IPS-20b (cell line): ENCODE data around the gene SMIM43.
"Not testable (repeated sequence)": the region's sequence is repeated elsewhere in the genome, so short reads cannot be mapped to it uniquely, and the experiment has no call there.

Experiments
- H3K27ac ChIP-seq: one replicate; pipeline ENCODE4 v1.5.1; 2013; ENCODE audit warnings: low read length
- H3K27me3 ChIP-seq: 2 replicates; pipeline ENCODE4 v1.6.1; 2013; ENCODE audit warnings: mild to moderate bottlenecking, low read length, inconsistent platforms; ENCODE audit not compliant: insufficient read depth
- H3K36me3 ChIP-seq: 2 replicates; pipeline ENCODE4 v1.6.1; 2013; ENCODE audit warnings: low read depth, mild to moderate bottlenecking, inconsistent platforms, low read length, moderate library complexity; ENCODE audit not compliant: insufficient read depth
- H3K4me1 ChIP-seq: 2 replicates; pipeline ENCODE4 v1.6.1; 2013; ENCODE audit warnings: mild to moderate bottlenecking, control low read depth, inconsistent platforms, low read length, moderate library complexity; ENCODE audit not compliant: insufficient read depth
- H3K4me3 ChIP-seq: 2 replicates; pipeline ENCODE4 v1.5.1; 2013; ENCODE audit warnings: mild to moderate bottlenecking, low read length, inconsistent platforms
- H3K9ac ChIP-seq: 2 replicates; pipeline ENCODE4 v1.6.1; 2013; ENCODE audit warnings: low read depth, mild to moderate bottlenecking, inconsistent platforms, low read length, moderate library complexity
- H3K9me3 ChIP-seq: 2 replicates; pipeline ENCODE4 v1.6.1; 2013; ENCODE audit warnings: mild to moderate bottlenecking, low read depth, low read length, inconsistent platforms; ENCODE audit not compliant: insufficient read depth

The SMIM43 gene

DNA sequence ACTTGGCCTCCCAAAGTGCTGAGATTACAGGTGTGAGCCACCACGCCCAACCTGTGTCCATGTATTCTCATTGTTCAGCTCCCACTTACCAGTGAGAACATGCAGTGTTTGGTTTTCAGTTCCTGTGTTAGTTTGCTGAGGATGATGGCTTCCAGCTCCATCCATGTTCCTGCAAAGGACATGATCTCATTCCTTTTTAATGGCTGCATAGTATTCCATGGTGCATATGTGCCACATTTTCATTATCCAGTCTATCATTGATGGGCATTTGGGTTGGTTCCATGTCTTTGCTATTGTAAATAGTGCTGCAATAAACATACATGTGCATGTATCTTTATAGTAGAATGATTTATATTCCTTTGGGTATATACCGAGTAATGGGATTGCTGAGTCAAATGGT, 35.2 kb downstream of the SMIM43 start:
- not testable (repeated sequence) for H3K27ac ChIP-seq, H3K4me3 ChIP-seq, H3K27me3 ChIP-seq

DNA sequence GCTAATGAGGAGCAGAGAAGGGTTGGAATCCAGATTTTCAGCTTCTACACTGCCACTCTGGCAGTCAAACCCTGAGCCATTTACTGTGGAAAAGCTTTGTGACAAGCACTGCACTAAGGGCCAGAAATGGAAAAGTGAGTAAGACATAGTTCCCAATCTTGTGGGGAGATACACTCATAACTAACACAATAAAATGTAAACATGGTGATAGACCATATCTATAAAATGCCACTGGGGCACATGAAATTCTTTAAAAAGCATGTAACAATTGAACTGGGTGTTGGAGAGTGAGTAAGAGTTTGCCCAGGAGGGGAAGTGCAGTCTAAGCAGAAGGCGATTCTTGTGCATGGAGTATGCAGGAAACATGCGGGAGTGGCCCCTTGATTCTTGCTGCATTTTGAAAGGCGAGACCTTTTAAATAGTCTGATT, 36.2 kb downstream of the SMIM43 start:
- no peak overlapping the region for H3K9ac ChIP-seq
- no peaks in the 10 kb centered on the region for H3K4me1 ChIP-seq
- H3K27me3 ChIP-seq, result no peaks in the 10 kb centered on the region
- no peaks in the 10 kb centered on the region for H3K36me3 ChIP-seq
- no peak overlapping the region for H3K27ac ChIP-seq
- H3K4me3 ChIP-seq, result no peak overlapping the region
- H3K9me3 ChIP-seq, result no peaks in the 10 kb centered on the region

More for the DNA sequence above, 35.2 kb downstream of the SMIM43 start:
- not testable (repeated sequence) for H3K36me3 ChIP-seq, H3K9ac ChIP-seq, H3K4me1 ChIP-seq, H3K9me3 ChIP-seq

DNA sequence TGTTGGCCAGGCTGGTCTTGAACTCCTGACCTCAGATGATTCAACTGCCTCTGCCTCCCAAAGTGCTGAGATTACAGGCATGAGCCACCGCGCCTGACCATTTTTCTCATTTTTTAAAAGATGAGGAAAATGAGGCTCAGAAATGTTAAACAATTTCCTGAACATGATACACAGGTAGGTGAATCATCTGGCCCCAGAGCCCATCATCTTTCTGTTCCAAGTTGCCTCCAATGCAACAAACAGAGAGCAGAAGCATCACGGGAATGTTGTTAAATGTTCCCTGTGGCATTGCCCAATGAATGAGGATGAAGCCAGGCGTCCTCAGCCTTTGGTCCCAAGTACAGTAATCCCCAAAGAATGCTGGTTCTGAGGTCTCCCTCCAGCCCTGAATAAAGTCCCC, 36.9 kb downstream of the SMIM43 start:
- Histone ChIP-seq H3K36me3 (no peaks in the 10 kb centered on the region), H3K9me3 (no peaks in the 10 kb centered on the region), H3K4me3 (no peak overlapping the region), H3K27me3 (no peaks in the 10 kb centered on the region), H3K27ac (no peak overlapping the region), H3K4me1 (no peaks in the 10 kb centered on the region), H3K9ac (no peak overlapping the region)

DNA sequence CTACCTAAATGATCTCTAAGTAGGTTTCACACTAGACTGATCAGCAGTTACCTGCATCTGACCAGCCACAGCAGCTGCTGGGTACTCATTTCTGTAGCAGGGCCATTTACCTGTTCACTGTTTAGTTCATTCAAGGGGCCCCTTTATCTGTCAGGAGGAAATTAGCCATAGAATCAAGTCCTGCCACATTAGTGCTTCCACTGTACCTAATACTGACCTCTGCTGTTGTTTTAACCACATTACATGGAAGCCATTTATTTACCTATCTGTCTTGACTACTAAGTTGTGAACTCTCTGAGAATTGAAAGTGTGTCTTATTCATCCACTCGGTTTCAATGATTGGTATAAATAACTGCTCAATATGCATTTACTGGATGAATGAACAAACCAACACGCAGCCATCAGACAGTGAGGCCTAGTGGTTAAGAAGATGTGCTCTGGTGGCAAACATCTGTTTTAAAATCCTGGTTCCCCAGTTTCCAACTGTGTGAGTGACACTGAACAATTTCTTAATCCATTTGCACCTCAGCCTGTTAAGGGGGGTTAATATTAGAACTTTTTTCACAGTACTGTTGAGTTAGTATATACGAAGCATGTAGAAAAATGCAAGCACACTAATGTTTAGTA, 38.2 kb downstream of the SMIM43 start:
- Histone ChIP-seq H3K9ac (no peak overlapping the region), H3K9me3 (no peaks in the 10 kb centered on the region), H3K36me3 (no peaks in the 10 kb centered on the region), H3K4me1 (no peaks in the 10 kb centered on the region), H3K4me3 (no peak overlapping the region), H3K27me3 (no peaks in the 10 kb centered on the region), H3K27ac (no peak overlapping the region)

DNA sequence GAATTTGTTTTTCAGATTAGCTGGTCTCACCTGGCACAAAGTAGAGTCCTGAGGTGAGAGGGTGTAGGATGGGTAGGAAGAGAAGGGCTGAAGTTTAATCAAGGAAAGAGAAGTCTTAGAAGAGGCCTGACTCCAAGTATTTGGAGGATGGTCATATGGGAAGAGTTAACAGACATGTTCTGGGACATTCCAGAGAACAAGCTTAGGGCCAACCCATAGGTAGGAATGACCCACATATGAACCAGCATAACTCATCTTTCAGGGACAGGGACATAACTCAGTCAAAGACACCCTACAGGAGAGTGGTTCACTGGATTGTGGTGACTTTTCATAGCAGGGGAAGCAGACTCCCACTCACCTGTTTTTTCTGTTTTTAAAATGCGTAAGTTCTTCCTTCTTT, 40.3 kb downstream of the SMIM43 start:
- no peaks in the 10 kb centered on the region for H3K9me3 ChIP-seq
- H3K4me3 ChIP-seq, result no peak overlapping the region
- no peak overlapping the region for H3K9ac ChIP-seq
- no peaks in the 10 kb centered on the region; the same call in 1 of the 2 replicates for H3K4me1 ChIP-seq
- H3K36me3 ChIP-seq, result no peaks in the 10 kb centered on the region
- no peaks in the 10 kb centered on the region for H3K27me3 ChIP-seq
- H3K27ac ChIP-seq, result no peak overlapping the region

DNA sequence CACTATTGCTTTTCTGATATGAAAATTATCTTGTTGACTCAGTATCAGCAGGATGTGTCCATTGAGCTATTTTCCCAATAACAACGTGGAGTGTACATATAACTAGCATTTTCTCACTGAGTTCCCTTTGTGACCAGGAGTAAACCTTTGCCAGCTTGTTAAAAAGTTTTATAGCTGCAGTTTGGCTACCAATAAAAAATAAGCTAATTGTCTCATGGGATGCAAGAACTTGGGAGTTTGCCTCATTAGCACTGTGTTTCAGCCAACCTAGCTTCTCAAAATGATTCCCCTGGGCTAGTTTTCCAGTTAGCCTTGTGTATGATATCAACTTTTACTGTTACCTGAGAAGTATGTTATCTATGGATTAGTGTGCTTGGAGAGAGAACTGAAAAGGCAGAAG, 43.3 kb downstream of the SMIM43 start:
- no peak overlapping the region for H3K27ac ChIP-seq
- H3K4me1 ChIP-seq, result no peaks in the 10 kb centered on the region; the same call in 1 of the 2 replicates
- no peak overlapping the region for H3K9ac ChIP-seq
- H3K27me3 ChIP-seq, result no peaks in the 10 kb centered on the region
- no peaks in the 10 kb centered on the region for H3K9me3 ChIP-seq
- H3K4me3 ChIP-seq, result no peak overlapping the region
- no peaks in the 10 kb centered on the region for H3K36me3 ChIP-seq

DNA sequence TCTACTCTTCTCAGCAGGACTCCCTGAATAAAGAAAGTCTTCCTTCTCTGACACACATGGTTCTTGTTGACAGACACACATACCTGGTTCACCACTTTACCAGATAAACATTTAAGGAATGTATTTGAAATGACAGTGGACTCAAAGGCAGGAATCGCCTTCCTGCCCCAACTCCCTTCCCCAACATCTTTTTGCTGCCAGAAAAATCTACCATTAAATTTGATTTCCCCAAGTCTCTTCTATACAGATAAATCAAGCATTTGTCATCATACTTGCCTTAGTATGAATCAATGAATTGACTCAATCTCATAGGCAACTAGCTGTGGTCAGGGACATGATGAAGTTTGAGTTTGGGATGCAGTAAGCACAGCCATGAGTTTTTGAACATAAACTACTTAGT, 44.9 kb downstream of the SMIM43 start:
- Histone ChIP-seq H3K9ac (no peak overlapping the region), H3K36me3 (no peaks in the 10 kb centered on the region), H3K27ac (no peak overlapping the region), H3K4me3 (no peak overlapping the region), H3K4me1 (no peaks in the 10 kb centered on the region; the same call in 1 of the 2 replicates), H3K9me3 (no peaks in the 10 kb centered on the region), H3K27me3 (no peaks in the 10 kb centered on the region)

DNA sequence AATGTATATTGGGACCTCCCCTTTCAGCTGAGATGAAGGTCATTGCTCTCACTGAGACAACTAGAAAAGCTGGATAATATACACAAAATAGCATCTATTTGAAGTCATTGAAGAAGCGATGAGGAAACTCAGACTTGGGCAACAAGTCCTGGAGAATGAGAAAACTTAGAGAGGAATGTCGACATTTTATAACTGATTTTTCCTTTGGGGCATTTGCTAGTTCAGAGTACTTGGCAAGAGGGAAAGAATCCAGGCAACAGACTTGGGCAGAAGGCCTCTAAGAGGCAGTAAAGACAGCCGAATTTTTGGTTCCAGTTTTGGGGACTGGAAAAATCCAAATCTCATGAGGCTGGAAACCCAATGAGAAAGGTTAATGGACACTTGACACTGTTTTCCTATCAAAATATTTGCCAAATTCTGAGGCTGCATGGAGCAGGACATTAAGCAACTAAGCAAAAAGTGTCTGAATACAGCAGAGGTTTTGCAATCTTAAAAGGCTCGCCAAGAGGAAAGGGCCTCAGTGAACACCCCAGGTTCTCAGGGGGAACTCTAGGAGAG, 47.2 kb downstream of the SMIM43 start:
- Histone ChIP-seq H3K27me3 (no peaks in the 10 kb centered on the region), H3K36me3 (no peaks in the 10 kb centered on the region), H3K9me3 (no peaks in the 10 kb centered on the region), H3K9ac (no peak overlapping the region), H3K27ac (no peak overlapping the region), H3K4me1 (peaks cover 2% of the 10 kb centered on the region), H3K4me3 (no peak overlapping the region)

DNA sequence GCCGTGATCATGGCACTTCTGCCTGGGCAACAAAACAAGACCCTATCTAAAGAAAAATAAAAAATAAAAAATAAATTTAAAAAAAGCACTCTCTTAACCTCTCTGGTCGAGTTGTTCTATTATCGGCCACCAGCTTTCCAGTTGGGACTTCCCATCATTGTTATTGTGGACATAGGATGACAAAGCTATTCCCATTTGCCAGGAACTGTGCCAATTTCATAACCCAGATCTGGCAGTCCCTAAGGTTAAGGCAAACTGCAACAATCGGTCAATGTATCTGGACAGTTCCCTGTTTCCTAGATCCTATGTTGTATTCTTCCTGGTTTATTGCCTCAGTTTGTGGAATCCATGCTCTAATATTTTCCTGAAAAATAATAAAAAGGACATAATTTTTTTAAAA, 50.4 kb downstream of the SMIM43 start:
- H3K27me3 ChIP-seq, result no peaks in the 10 kb centered on the region
- no peak overlapping the region for H3K27ac ChIP-seq
- H3K9me3 ChIP-seq, result no peaks in the 10 kb centered on the region
- H3K9ac ChIP-seq, result no peak overlapping the region
- H3K4me3 ChIP-seq, result no peak overlapping the region
- no peaks in the 10 kb centered on the region for H3K36me3 ChIP-seq
- peaks cover 19% of the 10 kb centered on the region for H3K4me1 ChIP-seq

DNA sequence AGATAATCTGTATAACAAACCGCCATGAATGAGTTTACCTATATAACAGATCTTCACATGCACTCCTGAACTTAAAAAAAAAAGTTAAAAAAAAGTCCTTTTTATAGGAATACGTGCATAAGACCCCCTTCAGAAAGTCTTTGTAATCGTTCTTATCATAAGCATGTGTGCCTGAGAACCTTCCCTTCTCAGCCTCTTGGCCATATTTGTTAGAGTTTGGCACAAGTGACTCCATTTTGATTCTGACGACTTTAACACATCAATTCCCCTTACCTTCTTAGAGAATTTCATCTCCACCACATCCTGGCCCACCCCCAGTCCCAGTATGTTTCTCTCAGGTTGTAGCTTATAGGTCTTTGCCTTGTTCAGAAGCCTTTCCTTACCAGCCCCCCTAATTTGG, 52.2 kb downstream of the SMIM43 start:
- no peaks in the 10 kb centered on the region for H3K36me3 ChIP-seq
- H3K27me3 ChIP-seq, result no peaks in the 10 kb centered on the region
- peaks cover 19% of the 10 kb centered on the region for H3K4me1 ChIP-seq
- no peak overlapping the region for H3K9ac ChIP-seq
- H3K9me3 ChIP-seq, result no peaks in the 10 kb centered on the region
- H3K27ac ChIP-seq, result no peak overlapping the region
- H3K4me3 ChIP-seq, result no peak overlapping the region

DNA sequence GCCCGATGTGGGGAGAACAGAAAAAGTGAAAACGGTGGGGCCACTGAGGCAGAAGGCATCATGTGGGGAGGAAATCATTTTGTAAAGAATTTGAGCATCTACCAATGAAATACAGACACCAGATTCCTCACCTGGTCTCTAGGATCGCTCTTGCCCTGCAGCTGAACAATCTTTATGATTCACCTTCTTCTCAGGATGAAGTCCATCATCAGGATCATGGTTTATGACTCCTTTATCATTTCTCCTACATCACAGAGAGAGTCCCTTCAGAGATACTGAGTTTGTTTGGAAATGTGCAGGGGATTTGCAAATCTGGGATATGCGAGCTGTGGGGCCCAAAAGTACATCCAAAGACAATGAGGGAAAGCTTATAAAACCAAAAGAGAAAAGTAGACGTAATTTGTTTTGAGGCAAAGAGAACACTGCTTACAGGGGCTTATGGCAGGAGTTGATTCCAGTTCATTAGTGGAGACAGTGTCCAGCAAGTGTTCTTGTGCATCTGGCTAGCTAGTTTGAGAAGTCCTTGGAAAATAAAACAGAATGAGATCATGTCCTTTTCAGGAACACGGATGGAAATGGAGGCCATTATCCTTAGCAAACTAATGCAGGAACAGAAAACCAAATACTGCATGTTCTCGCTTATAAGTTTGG, 52.8 kb downstream of the SMIM43 start:
- H3K27ac ChIP-seq, result peak overlapping the region; percentile 18
- H3K4me1 ChIP-seq, result peaks cover 19% of the 10 kb centered on the region
- H3K4me3 ChIP-seq, result peak overlapping the region; percentile 60; the same call in 1 of the 2 replicates
- no peaks in the 10 kb centered on the region for H3K27me3 ChIP-seq
- H3K36me3 ChIP-seq, result no peaks in the 10 kb centered on the region
- no peaks in the 10 kb centered on the region for H3K9me3 ChIP-seq
- peak overlapping the region; percentile 60; the same call in 1 of the 2 replicates for H3K9ac ChIP-seq
